Astrocyte (in vitro differentiated cells and primary cell): ENCODE results near the gene CLEC16A. TPM values are rescaled to one million over a fixed set of nuclear protein-coding genes. Genes with fewer than 3 reads are reported as not detected.

Source experiments
- DNase-seq: peaks from one replicate; pipeline ENCODE4 v3.0.0-alpha.2; 2010; ENCODE audit warnings: low read depth
- FAIRE-seq: peaks from 2 replicates; lab custom pipeline; 2011; peaks lifted over from hg19 to GRCh38; lab: Jason Lieb, UNC
- H2AFZ ChIP-seq: 2 replicates; pipeline ENCODE4 v1.6.0; 2012; ENCODE audit warnings: low read depth, low read length, inconsistent platforms
- H3K27ac ChIP-seq: 2 replicates; pipeline ENCODE4 v1.5.1; 2011; ENCODE audit warnings: low read depth, low read length, inconsistent platforms
- H3K27me3 ChIP-seq: 2 replicates; pipeline ENCODE4 v1.6.0; 2011; ENCODE audit warnings: low read length, inconsistent platforms; ENCODE audit not compliant: insufficient read depth
- H3K36me3 ChIP-seq: 2 replicates; pipeline ENCODE4 v1.5.1; 2011; ENCODE audit warnings: low read length, inconsistent platforms; ENCODE audit not compliant: insufficient read depth
- H3K4me1 ChIP-seq: 2 replicates; pipeline ENCODE4 v1.5.1; 2011; ENCODE audit warnings: low read length, inconsistent platforms; ENCODE audit not compliant: insufficient read depth
- H3K4me2 ChIP-seq: 2 replicates; pipeline ENCODE4 v1.6.0; 2012; ENCODE audit warnings: low read length, inconsistent platforms
- H3K4me3 ChIP-seq: 2 replicates; pipeline ENCODE4 v1.5.1; 2011; ENCODE audit warnings: low read depth, mild to moderate bottlenecking, low read length, inconsistent platforms; ENCODE audit not compliant: insufficient read depth
- H3K79me2 ChIP-seq: 2 replicates; pipeline ENCODE4 v1.6.0; 2012; ENCODE audit warnings: mild to moderate bottlenecking, low read length, inconsistent platforms; ENCODE audit not compliant: insufficient read depth
- H3K9ac ChIP-seq: 2 replicates; pipeline ENCODE4 v1.6.0; 2012; ENCODE audit warnings: mild to moderate bottlenecking, low read length, inconsistent platforms
- H3K9me3 ChIP-seq: 2 replicates; pipeline ENCODE4 v1.5.1; 2012; ENCODE audit warnings: low read depth, mild to moderate bottlenecking, low read length, inconsistent platforms; ENCODE audit not compliant: insufficient read depth
- H4K20me1 ChIP-seq: 2 replicates; pipeline ENCODE4 v1.6.0; 2012; ENCODE audit warnings: low read length, inconsistent platforms; ENCODE audit not compliant: insufficient read depth
- H3K27ac Mint-ChIP-seq: one replicate; pipeline ENCODE4 v1.8.0; 2021; ENCODE audit warnings: mild to moderate bottlenecking, mixed read lengths; ENCODE audit not compliant: unreplicated experiment
- H3K27me3 Mint-ChIP-seq: one replicate; pipeline ENCODE4 v1.8.0; 2021; ENCODE audit warnings: low read depth, mixed read lengths; ENCODE audit not compliant: unreplicated experiment
- H3K36me3 Mint-ChIP-seq: one replicate; pipeline ENCODE4 v1.8.0; 2021; ENCODE audit warnings: low read depth, mixed read lengths; ENCODE audit not compliant: unreplicated experiment
- H3K4me1 Mint-ChIP-seq: one replicate; pipeline ENCODE4 v1.8.0; 2021; ENCODE audit warnings: low read depth, mixed read lengths; ENCODE audit not compliant: unreplicated experiment
- H3K4me3 Mint-ChIP-seq: one replicate; pipeline ENCODE4 v1.8.0; 2021; ENCODE audit warnings: mild to moderate bottlenecking, moderate library complexity, mixed read lengths; ENCODE audit not compliant: unreplicated experiment
- H3K9me3 Mint-ChIP-seq: one replicate; pipeline ENCODE4 v1.8.0; 2021; ENCODE audit warnings: mild to moderate bottlenecking, mixed read lengths; ENCODE audit not compliant: unreplicated experiment
- CTCF ChIP-seq: IDR thresholded peaks from 2 replicates; pipeline ENCODE4 v1.5.1; 2011; ENCODE audit warnings: low read depth, mild to moderate bottlenecking, inconsistent platforms, low read length, moderate library complexity; ENCODE audit not compliant: insufficient read depth
- EZH2 ChIP-seq: IDR thresholded peaks from 2 replicates; pipeline ENCODE4 v1.6.1; 2012; ENCODE audit warnings: mild to moderate bottlenecking, low read length, inconsistent platforms; ENCODE audit not compliant: insufficient read depth
- total RNA-seq: library from RNA; stranded (reverse); gene quantifications from 2 replicates; pipeline ENCODE4 v1.2.1, GENCODE V29; 2021

CLEC16A gene
- total RNA-seq, 1 donor from 2014 or later: 31.7 TPM

- Mint-ChIP-seq H3K36me3 (peaks cover 8% of the 10 kb centered on the region), H3K4me3 (no peak overlapping the region), H3K9me3 (no peaks in the 10 kb centered on the region), H3K27me3 (peaks cover 23% of the 10 kb centered on the region), H3K27ac (peak overlapping the region; percentile 6), H3K4me1 (peaks cover 29% of the 10 kb centered on the region)
- Histone ChIP-seq H3K79me2 (no peaks in the 10 kb centered on the region), H3K27me3 (peaks cover 4% of the 10 kb centered on the region), H3K36me3 (no peaks in the 10 kb centered on the region), H3K4me1 (peaks cover 24% of the 10 kb centered on the region), H3K27ac (no peak overlapping the region), H3K9me3 (no peaks in the 10 kb centered on the region), H3K4me3 (no peak overlapping the region), H3K4me2 (peak overlapping the region; percentile 66), H4K20me1 (no peaks in the 10 kb centered on the region), H2AFZ (no peak overlapping the region), H3K9ac (peak overlapping the region; percentile 60)
- TF ChIP-seq EZH2: no peak
- DNase-seq: peak; percentile 10
- FAIRE-seq: no peak
Observed at GRCh38 chr16:11200592-11200991, 256.2 kb downstream of the CLEC16A start.

GRCh38 chr16:11201498-11202259, 257.3 kb downstream of the CLEC16A start:
- no peak overlapping the region for H2AFZ ChIP-seq
- peak overlapping the region; percentile 60 for H3K9ac ChIP-seq
- H3K9me3 ChIP-seq: no peaks in the 10 kb centered on the region
- TF ChIP-seq EZH2 (no peak), CTCF (no peak)
- no peaks in the 10 kb centered on the region for H4K20me1 ChIP-seq
- H3K4me3 ChIP-seq: no peak overlapping the region
- peak overlapping the region; percentile 66 for H3K4me2 ChIP-seq
- H3K9me3 Mint-ChIP-seq: no peaks in the 10 kb centered on the region
- peaks cover 33% of the 10 kb centered on the region for H3K4me1 Mint-ChIP-seq
- H3K4me3 Mint-ChIP-seq: peak overlapping the region; percentile 40
- FAIRE-seq (no peak), DNase-seq (peak; percentile 88)
- H3K79me2 ChIP-seq: no peaks in the 10 kb centered on the region
- H3K27ac ChIP-seq: peak overlapping the region; percentile 76
- H3K27me3 ChIP-seq: peaks cover 4% of the 10 kb centered on the region
- peaks cover 29% of the 10 kb centered on the region for H3K4me1 ChIP-seq
- H3K27ac Mint-ChIP-seq: peak overlapping the region; percentile 87
- no peaks in the 10 kb centered on the region for H3K36me3 ChIP-seq
- H3K27me3 Mint-ChIP-seq: peaks cover 18% of the 10 kb centered on the region
- peaks cover 8% of the 10 kb centered on the region for H3K36me3 Mint-ChIP-seq

- H3K27me3 Mint-ChIP-seq: peaks cover 17% of the 10 kb centered on the region
- H3K4me3 Mint-ChIP-seq: no peak overlapping the region
- H3K9me3 Mint-ChIP-seq: peaks cover 4% of the 10 kb centered on the region
- peak overlapping the region; percentile 76 for H3K27ac ChIP-seq
- H3K36me3 ChIP-seq: no peaks in the 10 kb centered on the region
- FAIRE-seq (no peak), DNase-seq (no peak)
- peaks cover 7% of the 10 kb centered on the region for H3K36me3 Mint-ChIP-seq
- no peaks in the 10 kb centered on the region for H3K79me2 ChIP-seq
- peak overlapping the region; percentile 87 for H3K27ac Mint-ChIP-seq
- peaks cover 29% of the 10 kb centered on the region for H3K4me1 ChIP-seq
- H3K4me1 Mint-ChIP-seq: peaks cover 33% of the 10 kb centered on the region
- no peak for TF ChIP-seq CTCF
- TF ChIP-seq EZH2: no peak
- H3K4me3 ChIP-seq: no peak overlapping the region
- H3K4me2 ChIP-seq: peak overlapping the region; percentile 66
- no peak overlapping the region for H2AFZ ChIP-seq
- peak overlapping the region; percentile 60 for H3K9ac ChIP-seq
- no peaks in the 10 kb centered on the region for H4K20me1 ChIP-seq
- H3K27me3 ChIP-seq: peaks cover 4% of the 10 kb centered on the region
- peaks cover 2% of the 10 kb centered on the region for H3K9me3 ChIP-seq
Observed at GRCh38 chr16:11202260-11203091, 258.1 kb downstream of the CLEC16A start.
